Loucy (cell line): ENCODE measurements around the gene CD74.

Source experiments
- EZH2phosphoT487 ChIP-seq: fragments of 200-600 bp; IDR thresholded peaks from 2 replicates; pipeline ENCODE4 v1.6.1; 2018; ENCODE audit warnings: antibody characterized with exemption, mild to moderate bottlenecking, moderate library complexity, borderline replicate concordance
- TF ChIP-seq, protein P1 (sequence below): fragments of 200-600 bp; sonication (generic); conservative IDR thresholded peaks from 2 replicates; pipeline ENCODE4 v1.5.1; 2014; ENCODE audit warnings: mild to moderate bottlenecking, antibody characterized with exemption, low read length

DNA sequence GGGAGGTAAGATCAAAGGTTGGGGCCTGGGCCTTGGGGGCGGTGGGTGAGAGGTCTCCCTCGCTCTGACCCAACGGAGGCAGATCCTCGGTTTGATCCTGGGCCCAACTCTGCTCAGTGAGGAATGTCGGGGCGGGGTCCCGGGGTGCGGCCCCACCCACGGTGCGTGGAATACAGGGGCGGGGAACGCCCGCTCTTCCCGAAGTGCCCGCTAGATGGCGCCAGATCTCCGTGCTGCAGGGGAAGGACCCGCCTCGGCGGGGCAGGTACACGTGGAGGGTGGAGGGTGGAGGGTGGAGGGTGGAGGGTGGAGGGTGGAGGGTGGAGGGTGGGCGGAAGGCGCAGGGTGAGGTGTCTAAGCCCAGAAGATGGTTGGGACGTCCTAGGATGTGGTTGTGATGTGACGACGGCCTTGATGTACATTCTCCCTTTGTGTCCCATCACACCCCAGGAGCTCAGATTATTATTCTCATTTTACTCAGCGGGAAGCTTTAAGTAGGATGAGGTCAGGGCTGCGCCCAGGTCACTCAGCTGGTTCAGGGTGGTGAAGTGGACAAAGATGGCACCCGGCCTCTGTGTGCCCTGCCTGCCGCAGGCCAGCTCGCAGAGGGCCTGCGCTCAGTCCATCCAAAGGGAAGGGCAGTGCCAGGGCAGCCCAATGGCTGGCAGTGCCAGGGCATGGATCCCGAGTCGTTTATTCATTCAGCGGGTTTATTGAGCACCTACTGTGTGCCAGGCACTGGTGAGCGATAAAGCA is 46.3 kb upstream of the CD74 start:
- TF ChIP-seq, protein P1, sequence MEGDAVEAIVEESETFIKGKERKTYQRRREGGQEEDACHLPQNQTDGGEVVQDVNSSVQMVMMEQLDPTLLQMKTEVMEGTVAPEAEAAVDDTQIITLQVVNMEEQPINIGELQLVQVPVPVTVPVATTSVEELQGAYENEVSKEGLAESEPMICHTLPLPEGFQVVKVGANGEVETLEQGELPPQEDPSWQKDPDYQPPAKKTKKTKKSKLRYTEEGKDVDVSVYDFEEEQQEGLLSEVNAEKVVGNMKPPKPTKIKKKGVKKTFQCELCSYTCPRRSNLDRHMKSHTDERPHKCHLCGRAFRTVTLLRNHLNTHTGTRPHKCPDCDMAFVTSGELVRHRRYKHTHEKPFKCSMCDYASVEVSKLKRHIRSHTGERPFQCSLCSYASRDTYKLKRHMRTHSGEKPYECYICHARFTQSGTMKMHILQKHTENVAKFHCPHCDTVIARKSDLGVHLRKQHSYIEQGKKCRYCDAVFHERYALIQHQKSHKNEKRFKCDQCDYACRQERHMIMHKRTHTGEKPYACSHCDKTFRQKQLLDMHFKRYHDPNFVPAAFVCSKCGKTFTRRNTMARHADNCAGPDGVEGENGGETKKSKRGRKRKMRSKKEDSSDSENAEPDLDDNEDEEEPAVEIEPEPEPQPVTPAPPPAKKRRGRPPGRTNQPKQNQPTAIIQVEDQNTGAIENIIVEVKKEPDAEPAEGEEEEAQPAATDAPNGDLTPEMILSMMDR: peak; percentile 67
- no peak for TF ChIP-seq EZH2phosphoT487
